ENCODE results near the gene TNFSF10. TPM values are rescaled to one million over a fixed set of nuclear protein-coding genes. Genes with fewer than 3 reads are reported as not detected.

The TNFSF10 gene
- total and polyA plus RNA-seq, 2 of the 8 experiments (the other 6 are each of a cell fraction or from before 2014, with no cell fraction given) = 0.06 TPM; not detected in 1

DNA sequence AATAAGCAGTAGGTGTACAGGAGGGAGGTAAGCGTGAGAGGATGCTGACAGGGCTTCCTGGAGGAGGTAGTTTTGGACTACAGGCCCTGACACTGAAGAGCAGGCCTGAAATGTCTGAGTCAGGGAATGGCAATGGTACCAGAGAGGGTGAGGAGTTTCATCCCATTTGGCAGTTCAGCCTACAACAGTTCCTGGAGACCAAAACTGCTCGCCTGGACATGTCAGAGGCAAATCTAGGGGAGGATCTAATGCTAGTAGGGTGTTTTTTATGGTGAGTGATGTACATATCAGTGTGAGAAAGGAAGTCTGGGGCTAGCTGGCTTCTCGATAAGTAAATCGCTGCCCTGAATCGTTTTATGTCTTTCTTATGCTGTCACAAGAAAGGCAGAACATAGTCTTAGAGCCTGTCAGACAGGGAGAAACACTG lies 13.8 kb upstream of the TNFSF10 start (continued):
- TF ChIP-seq ASH2L (IDR thresholded peaks at IDR 0.05; ENCODE audit: low read length) (no peak), RBBP5 (IDR thresholded peaks at IDR 0.05; ENCODE audit: borderline replicate concordance, low read depth, low read length) (no peak), SRF (IDR thresholded peaks at IDR 0.05; ENCODE audit: low read depth, low read length) (no peak), NRF1 (IDR thresholded peaks at IDR 0.05; ENCODE audit: low read depth, low read length) (no peak)

All from H1 (cell line).